Lung (tissue), 12 donors: ENCODE results near the gene HAUS1. TPM values are rescaled to one million over a fixed set of nuclear protein-coding genes. Genes with fewer than 3 reads are reported as not detected.
"Not testable (repeated sequence)": the region's sequence is repeated elsewhere in the genome, so short reads cannot be mapped to it uniquely, and the experiment has no call there.

Experiments
- ATAC-seq: fragments of 200-7000 bp; cut with Tn5 transposase; one replicate; pipeline ENCODE4 v1.9.1; 2020; ENCODE audit warnings: moderate number of reproducible peaks; ENCODE audit not compliant: insufficient read depth, low FRiP score
- DNase-seq, 3 donors: peaks; one replicate each; pipeline ENCODE4 v3.0.0-alpha.2; 2013 to 2017
- H3K27ac ChIP-seq, 2 donors: one replicate each; pipeline ENCODE4 v1.5.1; 2013; ENCODE audit warnings: mild to moderate bottlenecking in 2 of 2, moderate library complexity in 2 of 2, control low read depth in 1 of 2, inconsistent platforms in 1 of 2, low read depth in 1 of 2, low read length in 1 of 2
- H3K27me3 ChIP-seq, 3 donors: one replicate each; pipeline ENCODE4 v1.5.1; 2013; ENCODE audit warnings: low read length in 2 of 3; ENCODE audit not compliant: control insufficient read depth in 3 of 3, insufficient read depth in 3 of 3
- H3K36me3 ChIP-seq, 4 donors: one replicate each; pipeline ENCODE4 v1.5.1; 2013; ENCODE audit warnings: low read length in 4 of 4, mild to moderate bottlenecking in 1 of 4, moderate library complexity in 1 of 4; ENCODE audit not compliant: control insufficient read depth in 4 of 4, insufficient read depth in 4 of 4
- H3K4me1 ChIP-seq, 5 donors: one replicate each; pipeline ENCODE4 v1.5.1; 2013; ENCODE audit warnings: low read length in 5 of 5, mild to moderate bottlenecking in 2 of 5, moderate library complexity in 1 of 5; ENCODE audit not compliant: control insufficient read depth in 5 of 5, insufficient read depth in 5 of 5
- H3K4me3 ChIP-seq: one replicate; pipeline ENCODE4 v1.5.1; 2013; ENCODE audit warnings: mild to moderate bottlenecking, control low read depth, moderate library complexity
- H3K9ac ChIP-seq, 2 donors: one replicate each; pipeline ENCODE4 v1.5.1; 2013; ENCODE audit warnings: low read length in 2 of 2, control low read depth in 1 of 2; ENCODE audit not compliant: insufficient read depth in 1 of 2
- H3K9me3 ChIP-seq, 4 donors: one replicate each; pipeline ENCODE4 v1.5.1; 2013; ENCODE audit warnings: low read length in 3 of 4, mild to moderate bottlenecking in 1 of 4, moderate library complexity in 1 of 4; ENCODE audit not compliant: control insufficient read depth in 4 of 4, insufficient read depth in 3 of 4
- WGBS, 2 donors: extraction: QIAGEN DNeasy Blood & Tissue Kit; methylation state at CpG; one replicate each; pipeline ENCODE4 v1.1.7; 2013; 5-methylcytosine and 5-hydroxymethylcytosine counted together
- polyA plus RNA-seq, 2 donors: library from polyadenylated mRNA; stranded (reverse); fragments of 200-250 nt; gene quantifications; one replicate each; pipeline ENCODE4 v1.2.1, GENCODE V29; 2013
- total RNA-seq, 2 donors: library from RNA; depleted of rRNA in 1 of 2; stranded (reverse); fragments of >200 nt in 1 of 2; gene quantifications; one replicate each; pipeline ENCODE4 v1.2.1, GENCODE V29; 2014 to 2021
- TF ChIP-seq, protein P1 (sequence below): IDR thresholded peaks from 2 replicates; pipeline ENCODE4 v1.5.1; 2012; ENCODE audit warnings: mild to moderate bottlenecking; ENCODE audit errors: control extremely low read depth, extremely low read depth
- donor health status: control.
- donor health status: control.
- donor health status: Bipolar disorder and iron deficiency.
- donor health status: healthy.
- donor health status: DM: yes; HTN: yes; CAD: no.

The HAUS1 gene
- total and polyA plus RNA-seq, 4 donors, result 16.8 to 27.7 (median 20.4) TPM

DNA sequence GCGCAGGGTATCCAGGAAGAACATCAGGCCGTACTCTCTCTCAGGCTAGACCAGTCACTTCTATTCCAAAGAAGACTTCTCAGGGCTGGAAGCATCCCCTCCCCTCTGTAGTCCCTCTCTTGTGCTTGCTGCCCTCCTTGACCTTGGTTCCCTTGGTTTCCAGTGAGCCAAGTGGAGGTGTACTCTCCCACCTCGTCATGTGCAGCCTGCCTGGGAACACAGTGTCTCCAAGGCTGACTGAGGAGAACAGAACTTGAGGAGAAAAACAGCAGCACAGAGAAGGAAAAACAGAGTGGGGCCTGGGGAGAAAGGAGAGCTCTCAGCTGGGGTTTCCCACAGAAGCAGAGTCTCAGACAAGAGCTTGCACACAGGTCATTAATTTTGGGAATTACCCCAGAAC, 52.7 kb downstream of the HAUS1 start:
- TF ChIP-seq, protein P1, sequence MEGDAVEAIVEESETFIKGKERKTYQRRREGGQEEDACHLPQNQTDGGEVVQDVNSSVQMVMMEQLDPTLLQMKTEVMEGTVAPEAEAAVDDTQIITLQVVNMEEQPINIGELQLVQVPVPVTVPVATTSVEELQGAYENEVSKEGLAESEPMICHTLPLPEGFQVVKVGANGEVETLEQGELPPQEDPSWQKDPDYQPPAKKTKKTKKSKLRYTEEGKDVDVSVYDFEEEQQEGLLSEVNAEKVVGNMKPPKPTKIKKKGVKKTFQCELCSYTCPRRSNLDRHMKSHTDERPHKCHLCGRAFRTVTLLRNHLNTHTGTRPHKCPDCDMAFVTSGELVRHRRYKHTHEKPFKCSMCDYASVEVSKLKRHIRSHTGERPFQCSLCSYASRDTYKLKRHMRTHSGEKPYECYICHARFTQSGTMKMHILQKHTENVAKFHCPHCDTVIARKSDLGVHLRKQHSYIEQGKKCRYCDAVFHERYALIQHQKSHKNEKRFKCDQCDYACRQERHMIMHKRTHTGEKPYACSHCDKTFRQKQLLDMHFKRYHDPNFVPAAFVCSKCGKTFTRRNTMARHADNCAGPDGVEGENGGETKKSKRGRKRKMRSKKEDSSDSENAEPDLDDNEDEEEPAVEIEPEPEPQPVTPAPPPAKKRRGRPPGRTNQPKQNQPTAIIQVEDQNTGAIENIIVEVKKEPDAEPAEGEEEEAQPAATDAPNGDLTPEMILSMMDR, result no peak
- WGBS, 2 donors, result 90 to 94% methylated on average over 3 of the region's 3 CpGs
- Histone ChIP-seq H3K36me3 (no peaks in the 10 kb centered on the region), H3K27me3 (no peaks in the 10 kb centered on the region), H3K4me1 (peaks cover 0 to 5% (median 0%) of the 10 kb centered on the region in 5 donors), H3K27ac (peak overlapping the region in 1 of 2 donors; percentile 15), H3K4me3 (no peak overlapping the region), H3K9ac (no peak overlapping the region), H3K9me3 (no peaks in the 10 kb centered on the region)
- ATAC-seq (no peak), DNase-seq (no peak)

DNA sequence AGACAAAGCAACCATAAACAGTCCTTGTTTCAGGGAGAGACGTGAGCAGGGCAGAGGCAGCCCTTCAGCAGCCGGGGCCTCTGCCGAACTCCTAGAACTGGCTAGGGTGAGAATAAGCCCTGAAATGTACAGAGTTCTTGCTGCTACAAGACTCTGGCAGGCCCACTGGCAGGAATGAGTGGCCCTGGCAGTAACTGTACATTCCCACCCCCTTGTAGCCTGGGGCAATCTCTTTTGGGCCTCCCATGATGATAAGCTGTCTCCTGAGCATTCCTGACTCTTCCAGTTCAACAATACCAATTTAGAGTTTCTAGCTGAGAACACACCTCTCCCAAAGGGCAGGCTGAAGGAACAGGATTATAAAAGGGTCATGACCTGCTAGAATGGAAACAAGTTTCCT, 54.3 kb downstream of the HAUS1 start:
- Histone ChIP-seq H3K36me3 (no peaks in the 10 kb centered on the region), H3K4me3 (no peak overlapping the region), H3K27me3 (no peaks in the 10 kb centered on the region), H3K9me3 (no peaks in the 10 kb centered on the region), H3K9ac (no peak overlapping the region), H3K4me1 (peaks cover 0 to 3% (median 0%) of the 10 kb centered on the region in 5 donors), H3K27ac (no peak overlapping the region)
- TF ChIP-seq, protein P1, result no peak
- 95 to 96% methylated on average over 3 of the region's 3 CpGs for WGBS, 2 donors
- no peak for ATAC-seq
- no peak for DNase-seq

DNA sequence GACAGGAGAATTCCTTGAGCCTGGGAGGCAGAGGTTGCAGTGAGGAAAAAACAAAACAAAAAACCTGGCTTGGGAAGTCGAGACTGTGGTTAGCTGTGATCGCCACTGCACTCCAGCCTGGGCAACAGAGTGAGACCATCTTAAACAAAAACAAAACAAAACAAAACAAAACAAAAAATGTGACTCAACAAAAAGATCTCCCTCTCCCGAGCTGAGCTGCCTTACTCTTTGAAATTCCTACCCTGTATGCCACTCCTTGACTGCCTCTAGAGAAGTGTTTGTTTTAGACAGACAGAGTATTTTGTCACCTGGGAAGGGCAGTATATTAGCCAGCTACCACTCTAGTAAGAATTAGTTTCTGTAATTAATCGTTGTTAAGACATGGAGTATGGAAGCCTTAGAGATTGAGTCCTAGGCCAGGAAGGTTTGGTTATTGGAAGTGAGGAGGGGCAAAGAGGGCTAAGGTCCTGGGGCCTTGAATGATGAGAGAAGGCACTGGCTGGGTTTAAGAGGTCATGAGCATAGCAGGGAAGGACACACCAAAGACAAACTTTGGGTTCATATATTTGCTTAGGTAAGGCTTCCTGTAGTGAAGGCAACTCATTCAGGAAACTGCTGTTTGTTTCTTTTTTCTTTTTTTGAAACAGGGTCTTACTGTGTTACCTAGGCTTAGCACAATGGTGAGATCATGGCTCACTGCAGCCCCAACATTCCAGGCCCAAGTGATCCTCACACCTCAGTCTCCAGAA, 56.0 kb downstream of the HAUS1 start:
- peak; percentile 44 for ATAC-seq
- no peaks in the 10 kb centered on the region for H3K27me3 ChIP-seq
- no peak for DNase-seq
- H3K27ac ChIP-seq, result peak overlapping the region in 1 of 2 donors; percentile 67
- TF ChIP-seq, protein P1, result no peak
- no peaks in the 10 kb centered on the region for H3K36me3 ChIP-seq
- peaks cover 0 to 3% (median 0%) of the 10 kb centered on the region in 5 donors for H3K4me1 ChIP-seq
- no peaks in the 10 kb centered on the region for H3K9me3 ChIP-seq
- no peak overlapping the region for H3K9ac ChIP-seq
- WGBS, 2 donors, result 73 to 89% methylated on average over 4 of the region's 4 CpGs
- H3K4me3 ChIP-seq, result no peak overlapping the region

DNA sequence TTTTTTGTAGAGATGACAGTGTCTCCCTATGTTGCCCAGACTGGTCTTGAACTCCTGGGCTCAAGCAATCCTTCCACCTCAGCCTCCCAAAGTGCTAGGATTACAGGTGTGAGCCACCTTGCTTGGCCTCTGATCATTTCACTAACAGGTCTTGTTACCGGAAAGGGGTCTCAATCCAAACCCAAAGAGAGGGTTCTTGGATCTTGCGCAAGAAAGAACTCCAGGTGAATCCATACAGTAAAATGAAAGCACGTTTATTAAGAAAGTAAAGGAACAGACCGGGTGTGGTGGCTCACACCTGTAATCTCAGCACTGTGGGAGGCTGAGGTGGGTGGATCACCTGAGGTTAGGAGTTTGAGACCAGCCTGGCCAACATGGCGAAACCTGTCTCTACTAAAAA, 56.7 kb downstream of the HAUS1 start:
- H3K27ac ChIP-seq, result peak overlapping the region in 1 of 2 donors; percentile 67
- 97 to 98% methylated on average over 5 of the region's 5 CpGs for WGBS, 2 donors

More for the DNA sequence above, 56.7 kb downstream of the HAUS1 start:
- not testable (repeated sequence) for H3K9me3 ChIP-seq, DNase-seq, ATAC-seq, H3K4me1 ChIP-seq, H3K36me3 ChIP-seq, H3K27me3 ChIP-seq, H3K4me3 ChIP-seq, H3K9ac ChIP-seq
